Activated CD8-positive, alpha-beta memory T cell treated with anti-CD3 and anti-CD28 coated beads, Interleukin-2, amount 10 ng/mL, durations not matched to agents 7 days and 5 days (primary cell): Measurements from ENCODE around the gene ZFAND3. TPM values are rescaled to one million over a fixed set of nuclear protein-coding genes. Genes with fewer than 3 reads are reported as not detected.
A peak's percentile ranks its signal among the peaks of the same experiment; 100 is the strongest.

ENCODE experiments used
- ATAC-seq: fragments of 150-1000 bp; cut with Tn5 transposase; one replicate; pipeline ENCODE4 v1.10.0; 2021; ENCODE audit warnings: moderate library complexity
- CTCF ChIA-PET: fragments of 350-600 bp; sonication (Branson Sonifier 250); formaldehyde crosslinking; loops from one replicate; lab custom pipeline; 2021; ENCODE audit warnings: antibody characterized with exemption; lab: Charles Lee
- DNase-seq: peaks from one replicate; pipeline ENCODE4 v3.0.0-alpha.2; 2020
- H3K27ac Mint-ChIP-seq: one replicate; pipeline ENCODE4 v1.8.0; 2021; ENCODE audit warnings: mild to moderate bottlenecking, mixed read lengths
- H3K27me3 Mint-ChIP-seq: one replicate; pipeline ENCODE4 v1.8.0; 2021; ENCODE audit warnings: mixed read lengths
- H3K36me3 Mint-ChIP-seq: one replicate; pipeline ENCODE4 v1.8.0; 2021; ENCODE audit warnings: mild to moderate bottlenecking, mixed read lengths
- H3K4me1 Mint-ChIP-seq: one replicate; pipeline ENCODE4 v1.8.0; 2021; ENCODE audit warnings: mixed read lengths
- H3K4me3 Mint-ChIP-seq: one replicate; pipeline ENCODE4 v1.8.0; 2021; ENCODE audit warnings: mild to moderate bottlenecking, moderate library complexity, mixed read lengths
- H3K9me3 Mint-ChIP-seq: one replicate; pipeline ENCODE4 v1.8.0; 2022; ENCODE audit warnings: low read depth, mixed read lengths
- total RNA-seq, 2 experiments: library from RNA; stranded (reverse); gene quantifications; one replicate each; pipeline ENCODE4 v1.2.3, GENCODE V29; 2021

The ZFAND3 gene
- total RNA-seq, 2 experiments from 2014 or later: 30.9 to 34.4 TPM

DNA sequence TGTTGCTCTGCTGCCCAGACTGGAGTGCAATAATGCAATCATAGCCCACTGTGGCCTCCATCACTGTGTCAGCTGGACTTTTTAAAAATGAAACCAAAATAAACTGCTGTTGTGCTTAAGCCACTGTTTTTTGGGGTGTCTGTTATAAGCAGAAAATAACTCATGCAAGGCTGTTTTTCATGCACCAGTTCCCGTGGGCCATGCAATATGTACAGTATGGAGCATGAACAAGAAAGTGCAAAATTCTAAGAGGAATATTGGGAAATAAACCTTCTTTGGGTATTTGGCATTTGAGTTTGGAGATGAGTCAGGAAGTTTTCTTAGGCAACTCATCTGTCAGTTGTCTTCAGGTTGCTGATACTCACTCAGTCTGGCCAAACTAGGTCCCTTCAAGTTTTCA lies 14.9 kb upstream of the ZFAND3 start:
- H3K27me3 Mint-ChIP-seq: peaks cover 21% of the 10 kb centered on the region
- no peaks in the 10 kb centered on the region for H3K9me3 Mint-ChIP-seq
- no peaks in the 10 kb centered on the region for H3K36me3 Mint-ChIP-seq
- no peak overlapping the region for H3K27ac Mint-ChIP-seq
- CTCF ChIA-PET: interaction anchor here (0.6 kb wide), 1 partner anchor 13 kb away, joined by 4 read pairs; no protein-coding TSS in a partner anchor
- no peak for ATAC-seq
- DNase-seq: no peak
- H3K4me3 Mint-ChIP-seq: no peak overlapping the region
- H3K4me1 Mint-ChIP-seq: peaks cover 6% of the 10 kb centered on the region

DNA sequence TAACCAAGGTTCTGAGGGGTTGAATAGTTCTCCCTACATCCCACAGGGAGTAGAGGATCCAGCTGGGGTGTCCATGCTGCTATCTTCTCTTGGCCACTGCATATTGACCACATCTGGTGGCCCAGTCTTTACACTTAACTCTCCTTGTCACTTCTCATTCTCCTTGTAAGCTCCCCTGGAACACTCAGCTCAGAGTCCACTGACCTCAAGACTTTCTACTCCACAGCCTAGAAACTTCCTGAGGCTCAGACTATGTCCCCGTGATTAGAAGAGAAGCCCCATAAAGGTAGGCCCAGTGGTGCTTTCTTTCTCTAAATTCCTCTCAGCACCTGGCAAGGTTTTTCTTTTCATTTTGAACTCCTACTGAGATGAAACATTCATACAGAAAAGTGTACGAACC lies 13.3 kb upstream of the ZFAND3 start:
- Mint-ChIP-seq H3K9me3 (no peaks in the 10 kb centered on the region), H3K4me1 (peaks cover 6% of the 10 kb centered on the region), H3K4me3 (no peak overlapping the region), H3K27ac (no peak overlapping the region), H3K27me3 (peaks cover 21% of the 10 kb centered on the region), H3K36me3 (no peaks in the 10 kb centered on the region)
- ATAC-seq (no peak), DNase-seq (no peak)
- CTCF ChIA-PET: no interaction called here

DNA sequence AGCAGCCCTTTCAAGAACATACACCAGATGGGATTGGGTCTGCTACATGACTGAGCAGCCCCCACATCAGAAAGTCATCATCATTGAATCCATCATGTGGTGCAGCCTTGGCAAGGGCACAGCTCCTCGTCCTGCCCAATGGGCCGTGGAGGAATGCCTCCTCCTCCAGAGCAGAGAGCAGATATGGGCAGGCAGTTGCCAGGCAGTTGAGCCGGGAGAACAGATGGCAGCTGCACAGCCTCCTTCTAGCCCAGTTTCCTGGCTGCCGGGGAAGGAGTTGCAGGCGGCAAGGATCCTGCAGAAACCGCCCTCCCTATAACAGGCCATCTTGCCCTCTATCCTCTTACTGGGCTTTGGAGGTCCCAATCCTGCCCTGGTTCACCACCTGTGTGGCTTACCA lies 11.9 kb upstream of the ZFAND3 start:
- CTCF ChIA-PET: interaction anchor here (1.2 kb wide), 1 partner anchor 11 kb away, joined by 3 read pairs; the partner anchor contains the start of gene ZFAND3
- no peak for ATAC-seq
- no peak for DNase-seq
- no peak overlapping the region for H3K27ac Mint-ChIP-seq
- no peak overlapping the region for H3K4me3 Mint-ChIP-seq
- no peaks in the 10 kb centered on the region for H3K36me3 Mint-ChIP-seq
- H3K4me1 Mint-ChIP-seq: peaks cover 6% of the 10 kb centered on the region
- peaks cover 24% of the 10 kb centered on the region for H3K27me3 Mint-ChIP-seq
- H3K9me3 Mint-ChIP-seq: no peaks in the 10 kb centered on the region

DNA sequence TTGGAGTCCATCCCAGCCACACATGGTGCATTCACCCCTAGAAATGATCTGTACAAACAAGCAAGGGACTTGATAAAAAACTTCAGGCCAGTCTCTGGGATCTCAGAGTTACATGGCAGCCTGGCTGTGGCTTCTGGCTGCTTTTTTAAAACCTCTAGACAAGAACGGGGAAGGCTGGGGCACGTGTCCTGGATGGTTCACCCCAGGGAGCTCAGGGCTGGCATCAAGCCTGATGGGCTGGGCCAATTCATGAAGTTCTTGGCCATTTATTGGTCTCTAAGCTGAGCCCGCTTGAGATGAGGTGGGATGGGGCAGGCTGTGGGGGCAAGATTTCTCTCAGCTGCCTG lies 10.4 kb upstream of the ZFAND3 start:
- no peak overlapping the region for H3K4me3 Mint-ChIP-seq
- ATAC-seq (no peak), DNase-seq (no peak)
- no peak overlapping the region for H3K27ac Mint-ChIP-seq
- no peaks in the 10 kb centered on the region for H3K36me3 Mint-ChIP-seq
- CTCF ChIA-PET: no interaction called here
- H3K27me3 Mint-ChIP-seq: peaks cover 24% of the 10 kb centered on the region
- peaks cover 4% of the 10 kb centered on the region for H3K4me1 Mint-ChIP-seq
- no peaks in the 10 kb centered on the region for H3K9me3 Mint-ChIP-seq

DNA sequence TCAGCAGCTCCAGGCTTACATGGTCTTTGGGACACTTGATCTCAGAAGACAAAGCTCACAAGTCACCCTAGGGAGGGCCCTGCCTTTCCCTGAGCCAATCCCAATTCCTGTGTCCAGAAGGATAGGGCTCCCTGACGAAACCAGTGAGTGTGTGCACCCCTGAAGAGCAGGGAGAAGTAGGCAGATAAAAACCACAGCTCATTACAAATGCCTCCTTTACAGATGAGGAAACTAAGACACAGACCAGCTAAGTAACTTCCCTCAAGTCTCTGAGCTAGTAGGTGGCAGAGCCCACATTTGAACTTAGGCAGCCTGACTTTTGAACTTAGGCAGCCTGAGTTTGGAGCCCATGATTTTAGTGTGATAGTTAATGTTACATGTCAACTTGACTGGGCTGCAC lies 6.7 kb upstream of the ZFAND3 start:
- Mint-ChIP-seq H3K4me1 (peaks cover 5% of the 10 kb centered on the region), H3K9me3 (no peaks in the 10 kb centered on the region), H3K27ac (no peak overlapping the region), H3K36me3 (no peaks in the 10 kb centered on the region), H3K4me3 (no peak overlapping the region), H3K27me3 (peaks cover 17% of the 10 kb centered on the region)
- no peak for ATAC-seq
- CTCF ChIA-PET: interaction anchor here (0.8 kb wide), 1 partner anchor 221 kb away, joined by 3 read pairs; no protein-coding TSS in a partner anchor
- no peak for DNase-seq

DNA sequence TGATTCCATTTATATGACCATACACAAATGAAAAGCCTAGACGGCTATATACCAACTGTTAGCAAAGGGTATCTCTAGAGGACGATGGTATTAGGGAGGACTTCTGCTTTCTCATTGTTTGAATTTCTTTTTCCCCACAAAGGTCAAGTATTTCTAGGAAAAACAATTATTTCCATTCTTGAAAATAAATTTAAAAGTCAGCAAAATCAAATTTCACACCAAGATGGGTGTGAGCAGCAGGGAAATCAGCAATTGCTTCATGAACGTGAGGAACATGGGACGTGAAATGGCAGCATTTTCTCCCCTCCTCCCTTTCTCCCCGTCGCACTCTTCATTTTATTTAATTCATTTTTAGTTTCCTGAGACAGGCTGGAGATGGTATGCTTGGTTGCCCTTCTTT lies 5.2 kb upstream of the ZFAND3 start:
- CTCF ChIA-PET: interaction anchor here (0.6 kb wide), 1 partner anchor 70 kb away, joined by 5 read pairs; no protein-coding TSS in a partner anchor
- H3K4me1 Mint-ChIP-seq: peaks cover 9% of the 10 kb centered on the region
- H3K36me3 Mint-ChIP-seq: no peaks in the 10 kb centered on the region
- DNase-seq (no peak), ATAC-seq (no peak)
- peaks cover 6% of the 10 kb centered on the region for H3K27me3 Mint-ChIP-seq
- no peak overlapping the region for H3K27ac Mint-ChIP-seq
- no peak overlapping the region for H3K4me3 Mint-ChIP-seq
- H3K9me3 Mint-ChIP-seq: no peaks in the 10 kb centered on the region

DNA sequence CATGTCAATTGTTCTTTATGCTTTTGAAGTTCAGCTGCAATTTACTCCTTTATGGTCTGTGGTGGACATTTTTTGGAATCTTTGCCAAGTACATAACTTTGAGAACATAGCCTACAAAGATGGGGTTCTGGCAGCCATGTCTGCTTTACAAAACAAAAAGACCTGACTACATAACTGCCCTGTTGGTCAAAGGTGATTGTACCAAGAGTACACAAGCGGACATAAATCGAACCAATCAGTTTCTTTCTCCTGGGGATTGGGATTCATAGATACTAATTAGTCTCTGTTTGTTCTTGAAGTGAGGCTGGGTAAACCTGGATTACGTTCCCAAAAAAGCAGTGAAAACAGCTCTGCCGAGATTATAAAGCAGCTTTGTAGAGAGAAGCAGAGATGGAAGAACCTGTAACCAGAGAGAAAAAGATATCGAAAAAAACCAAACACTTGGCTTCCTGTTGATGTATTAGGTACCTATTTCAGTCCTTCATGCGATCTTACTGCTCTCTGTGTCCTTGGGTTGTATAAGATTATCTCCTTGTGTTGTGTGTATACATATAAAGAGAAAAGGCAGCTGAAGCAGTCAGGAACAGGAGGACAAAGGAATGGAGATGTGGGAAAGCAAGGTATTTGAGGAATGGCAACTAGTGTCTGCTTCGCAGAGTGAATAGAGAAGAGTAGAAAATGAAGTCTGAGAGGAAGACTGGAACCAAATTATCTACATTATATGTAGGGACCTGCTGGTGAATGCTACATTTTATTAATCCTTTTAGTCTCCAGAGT lies 2.7 kb upstream of the ZFAND3 start:
- H3K36me3 Mint-ChIP-seq: no peaks in the 10 kb centered on the region
- H3K9me3 Mint-ChIP-seq: no peaks in the 10 kb centered on the region
- no peak overlapping the region for H3K4me3 Mint-ChIP-seq
- H3K27me3 Mint-ChIP-seq: peaks cover 1% of the 10 kb centered on the region
- no peak overlapping the region for H3K27ac Mint-ChIP-seq
- CTCF ChIA-PET: interaction anchor here (1.1 kb wide), 1 partner anchor 43 kb away, joined by 3 read pairs; no protein-coding TSS in a partner anchor
- DNase-seq (no peak), ATAC-seq (no peak)
- H3K4me1 Mint-ChIP-seq: peaks cover 24% of the 10 kb centered on the region

DNA sequence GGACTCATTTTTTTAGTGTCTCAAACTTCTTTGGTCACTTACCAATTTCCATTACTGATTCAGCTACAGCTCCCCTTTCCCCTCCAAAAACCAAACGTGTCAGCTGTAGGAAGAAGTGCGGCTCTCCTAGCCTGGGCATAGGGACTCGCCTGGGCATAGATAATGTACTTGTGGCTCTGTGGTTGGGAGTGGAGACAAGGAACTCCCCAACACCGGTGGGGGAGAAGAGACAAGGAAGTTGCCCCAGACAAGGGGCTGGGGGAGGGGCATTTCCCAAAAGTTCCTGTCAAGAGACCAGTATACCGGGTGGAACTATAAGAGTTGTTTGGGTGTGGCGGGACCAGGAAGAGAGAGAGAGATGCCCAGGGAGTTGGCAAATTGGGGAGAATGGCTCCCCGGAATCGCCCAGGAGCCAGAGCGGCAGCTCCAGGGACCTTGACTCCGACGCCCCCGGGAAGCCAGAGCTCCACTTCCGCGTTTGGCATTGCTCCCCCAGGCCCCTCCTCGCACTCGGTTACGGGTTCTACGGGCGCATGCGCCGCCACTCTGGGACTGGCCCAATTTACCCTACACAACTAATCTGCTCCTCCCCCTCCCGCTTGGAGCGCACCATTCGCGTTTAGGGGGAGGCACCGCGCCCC lies 871 bp upstream of the ZFAND3 start:
- DNase-seq (peak; percentile 98), ATAC-seq (peak; percentile 86)
- peak overlapping the region; percentile 98 for H3K27ac Mint-ChIP-seq
- peak overlapping the region; percentile 92 for H3K4me3 Mint-ChIP-seq
- H3K4me1 Mint-ChIP-seq: peaks cover 36% of the 10 kb centered on the region
- H3K36me3 Mint-ChIP-seq: no peaks in the 10 kb centered on the region
- no peaks in the 10 kb centered on the region for H3K9me3 Mint-ChIP-seq
- H3K27me3 Mint-ChIP-seq: no peaks in the 10 kb centered on the region
- CTCF ChIA-PET: interaction anchor here (0.6 to 2.2 kb wide), 9 partner anchors 11 to 885 kb away, joined by 3 to 8 read pairs (median 3); partner anchors contain the start of gene GLO1

DNA sequence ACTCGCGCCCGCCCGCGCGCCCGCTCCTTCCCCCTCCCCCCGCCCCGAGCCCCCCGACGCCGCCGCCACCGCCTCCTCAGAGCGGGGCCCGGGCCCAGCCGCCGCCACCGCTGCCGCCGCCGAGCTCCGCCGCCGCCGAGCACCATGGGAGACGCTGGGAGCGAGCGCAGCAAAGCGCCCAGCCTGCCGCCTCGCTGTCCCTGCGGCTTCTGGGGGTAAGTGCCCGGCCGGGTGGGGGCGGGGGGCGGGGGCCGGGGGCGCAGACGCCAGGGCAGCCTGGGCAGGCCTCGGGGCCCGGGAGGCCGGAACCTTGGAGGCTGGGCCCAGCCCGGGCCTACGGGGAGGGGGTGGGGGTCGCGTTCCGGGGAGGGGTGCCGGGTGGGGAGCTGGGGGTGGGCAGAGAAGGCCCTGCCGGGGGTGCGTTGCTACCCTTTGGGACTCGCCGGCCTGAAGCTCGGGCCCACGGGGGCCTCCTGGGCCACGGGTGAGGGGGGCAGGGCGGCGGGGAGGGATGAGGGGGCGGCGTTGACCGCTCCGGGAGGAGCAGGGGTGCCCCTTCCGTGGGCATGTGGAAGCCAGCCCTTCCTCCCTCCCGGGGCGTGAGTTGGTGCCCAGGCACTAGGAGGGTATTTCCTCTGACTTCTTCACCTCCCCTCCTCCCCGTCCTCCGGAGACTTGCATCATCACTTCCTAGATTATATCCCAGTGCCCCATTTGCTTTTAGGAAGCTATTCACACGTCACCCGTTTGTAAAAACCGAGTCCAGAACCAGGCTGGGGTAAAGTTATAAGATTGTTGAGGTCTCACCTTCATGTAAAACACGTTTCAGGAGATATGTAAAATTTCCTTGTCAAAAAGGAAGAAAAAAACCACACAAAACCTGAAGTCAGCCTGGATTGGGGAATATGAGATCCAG lies 533 bp downstream of the ZFAND3 start:
- ATAC-seq (peak; percentile 29), DNase-seq (peak; percentile 59)
- H3K27ac Mint-ChIP-seq: peak overlapping the region; percentile 98
- H3K4me3 Mint-ChIP-seq: peak overlapping the region; percentile 92
- CTCF ChIA-PET: interaction anchor here (0.5 to 2.2 kb wide), 7 partner anchors 13 to 883 kb away, joined by 3 to 8 read pairs (median 3); partner anchors contain the start of gene GLO1
- H3K27me3 Mint-ChIP-seq: no peaks in the 10 kb centered on the region
- H3K9me3 Mint-ChIP-seq: no peaks in the 10 kb centered on the region
- peaks cover 38% of the 10 kb centered on the region for H3K4me1 Mint-ChIP-seq
- no peaks in the 10 kb centered on the region for H3K36me3 Mint-ChIP-seq

DNA sequence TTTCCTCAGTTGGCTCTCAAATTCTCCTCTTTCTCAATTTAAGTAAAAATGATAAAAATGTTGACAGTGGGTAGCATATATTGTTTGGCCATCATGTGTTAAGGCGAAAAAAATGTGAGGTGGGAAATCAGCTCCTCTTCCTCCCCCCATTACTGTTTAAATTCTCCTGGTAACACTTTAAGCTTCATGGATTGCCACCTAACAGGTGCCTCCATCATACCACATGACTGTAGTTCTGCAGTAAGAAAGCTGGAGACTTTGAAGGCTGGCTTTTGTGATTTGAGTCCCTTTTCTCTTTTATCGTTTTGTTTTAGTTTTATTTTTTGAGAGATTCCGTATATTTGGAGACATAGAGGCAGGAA lies 1.2 kb downstream of the ZFAND3 start:
- H3K27me3 Mint-ChIP-seq: no peaks in the 10 kb centered on the region
- no peak for ATAC-seq
- peaks cover 38% of the 10 kb centered on the region for H3K4me1 Mint-ChIP-seq
- H3K4me3 Mint-ChIP-seq: peak overlapping the region; percentile 88
- no peaks in the 10 kb centered on the region for H3K9me3 Mint-ChIP-seq
- CTCF ChIA-PET: interaction anchor here (1.5 kb wide), 1 partner anchor 128 kb away, joined by 3 read pairs; no protein-coding TSS in a partner anchor
- H3K27ac Mint-ChIP-seq: peak overlapping the region; percentile 80
- H3K36me3 Mint-ChIP-seq: no peaks in the 10 kb centered on the region
- no peak for DNase-seq

DNA sequence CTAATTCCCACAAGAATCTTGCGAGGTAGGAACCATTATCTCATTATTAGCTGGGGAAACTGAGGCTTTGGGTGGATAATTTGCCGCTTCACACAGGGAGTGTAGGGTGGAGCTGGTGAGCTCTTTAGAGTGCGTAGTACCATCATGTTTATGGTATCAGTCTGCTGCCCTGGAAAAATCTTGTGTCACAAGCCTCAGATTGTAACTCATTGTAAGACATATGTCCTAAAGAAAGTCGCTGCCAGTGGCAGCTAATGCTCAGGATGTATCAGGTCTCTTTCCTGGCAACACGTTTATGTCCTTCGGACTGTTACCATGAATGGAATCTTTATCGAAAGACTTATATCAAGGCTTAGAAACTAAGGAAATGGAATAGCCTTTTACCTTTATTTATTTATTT lies 1.9 kb downstream of the ZFAND3 start:
- Mint-ChIP-seq H3K9me3 (no peaks in the 10 kb centered on the region), H3K4me3 (peak overlapping the region; percentile 21), H3K36me3 (peaks cover 2% of the 10 kb centered on the region), H3K27ac (no peak overlapping the region), H3K4me1 (peaks cover 45% of the 10 kb centered on the region), H3K27me3 (no peaks in the 10 kb centered on the region)
- ATAC-seq (no peak), DNase-seq (no peak)
- CTCF ChIA-PET: no interaction called here

DNA sequence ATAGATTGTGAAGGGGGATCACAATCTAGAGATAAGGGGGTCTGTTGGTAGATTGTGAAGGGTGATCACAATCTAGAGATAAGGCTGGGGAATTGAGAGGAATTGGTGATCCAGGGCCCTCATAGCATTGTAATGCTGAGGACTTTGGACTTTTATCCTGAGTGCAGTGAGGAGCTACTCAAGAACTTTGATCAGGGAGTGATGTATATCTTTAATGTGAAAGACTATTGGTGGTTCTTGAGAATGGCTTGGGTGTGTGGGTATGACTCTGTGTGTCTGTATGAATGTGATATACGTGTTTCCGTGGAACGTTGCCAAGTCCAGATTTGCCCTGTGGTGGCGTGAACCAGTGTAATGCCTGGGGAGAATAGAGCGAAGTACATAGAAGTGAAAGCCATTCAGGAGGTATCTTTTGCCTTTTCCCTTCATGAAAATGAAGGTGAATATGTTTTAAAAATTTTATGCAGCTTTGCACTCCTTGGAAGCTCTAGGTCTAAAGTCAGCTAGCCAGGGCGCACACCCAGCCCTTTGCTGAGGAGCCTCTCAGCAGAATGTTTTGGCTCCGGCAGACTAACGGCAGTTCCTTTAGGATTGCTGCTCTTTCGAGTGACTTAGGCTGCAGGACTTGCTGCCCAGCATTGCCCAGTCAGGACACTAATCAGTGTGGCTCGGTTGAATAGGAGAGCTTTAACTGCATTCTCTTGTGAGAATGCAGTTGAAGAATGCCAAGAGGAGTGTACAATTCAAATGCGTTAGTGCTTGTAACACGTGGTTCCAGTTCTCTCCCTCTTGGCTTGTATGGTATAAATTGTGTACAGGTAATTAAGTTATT lies 3.5 kb downstream of the ZFAND3 start:
- no peaks in the 10 kb centered on the region for H3K9me3 Mint-ChIP-seq
- no peak for DNase-seq
- no peak overlapping the region for H3K27ac Mint-ChIP-seq
- CTCF ChIA-PET: interaction anchor here (1.0 kb wide), 1 partner anchor 210 kb away, joined by 3 read pairs; no protein-coding TSS in a partner anchor
- no peak overlapping the region for H3K4me3 Mint-ChIP-seq
- no peaks in the 10 kb centered on the region for H3K27me3 Mint-ChIP-seq
- peaks cover 53% of the 10 kb centered on the region for H3K4me1 Mint-ChIP-seq
- ATAC-seq: no peak
- H3K36me3 Mint-ChIP-seq: peaks cover 2% of the 10 kb centered on the region
